ENCODE data around the gene CEP112.
"Not testable (repeated sequence)": the region's sequence is repeated elsewhere in the genome, so short reads cannot be mapped to it uniquely, and the experiment has no call there.

The CEP112 gene

GRCh38 chr17:66210208-66210574, 18.3 kb upstream of the CEP112 start:
- DNase-seq, result no peak

DNA sequence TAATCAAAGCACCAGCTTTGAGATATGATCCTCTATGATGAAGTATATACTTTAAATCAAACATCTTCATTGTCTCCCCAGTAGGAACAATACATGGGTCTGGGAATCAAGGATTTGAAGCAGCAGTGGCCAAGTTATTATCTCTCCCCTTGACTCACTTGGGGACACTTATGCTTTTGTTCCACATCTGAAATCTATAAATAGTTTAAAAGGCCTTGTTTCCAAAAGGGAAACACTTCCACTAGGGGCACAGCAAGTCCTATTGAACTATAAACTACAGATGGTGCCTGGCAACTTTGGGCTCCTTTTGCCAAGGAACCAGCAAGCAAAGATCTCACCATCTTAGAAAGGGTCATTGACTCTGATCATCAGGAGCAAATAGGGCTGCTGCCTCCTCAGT, 16.0 kb upstream of the CEP112 start:
- no peak for DNase-seq

GRCh38 chr17:66203274-66204015, 11.5 kb upstream of the CEP112 start:
- DNase-seq, result no peak

DNA sequence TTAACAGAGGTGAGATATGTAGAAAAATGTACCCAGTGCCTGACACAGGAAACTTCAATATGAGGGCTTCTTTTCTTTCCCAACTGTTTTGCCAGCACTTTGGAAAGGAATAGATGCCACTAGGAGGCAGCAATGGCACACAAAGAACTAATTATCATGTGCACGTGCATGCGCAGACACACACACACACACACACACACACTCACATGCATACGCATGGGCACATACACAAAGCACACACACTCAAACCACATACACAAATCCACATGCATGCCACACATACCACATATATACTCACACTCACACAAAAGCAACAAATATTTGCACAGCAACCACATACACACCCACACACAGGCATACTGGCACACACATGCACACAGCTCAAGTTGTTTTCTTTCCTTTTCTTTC, 8.8 kb upstream of the CEP112 start:
- DNase-seq, result no peak

DNA sequence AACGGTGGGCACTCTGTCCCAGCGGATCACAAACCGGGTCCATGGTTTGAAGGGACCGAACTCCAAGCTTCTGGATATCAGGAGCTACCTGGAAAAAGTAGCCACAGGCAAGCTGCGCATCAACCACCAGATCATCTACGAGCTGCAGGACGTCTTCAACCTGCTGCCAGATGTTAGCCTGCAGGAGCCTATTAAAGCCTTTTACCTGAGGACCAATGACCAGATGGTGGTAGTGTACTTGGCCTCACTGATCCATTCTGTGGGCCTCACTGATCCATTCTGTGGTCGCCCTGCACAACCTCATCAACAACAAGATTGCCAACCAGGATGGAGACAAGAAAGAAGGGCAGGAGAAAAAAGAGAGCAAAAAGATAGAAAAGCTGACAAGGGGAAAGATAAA, 6.3 kb upstream of the CEP112 start:
- no peak for DNase-seq

GRCh38 chr17:66192378-66192687, 400 bp upstream of the CEP112 start:
- no peak for DNase-seq

GRCh38 chr17:66190738-66191592, 968 bp downstream of the CEP112 start:
- no peak for DNase-seq

GRCh38 chr17:66187718-66188117, 4.2 kb downstream of the CEP112 start:
- DNase-seq, result no peak

DNA sequence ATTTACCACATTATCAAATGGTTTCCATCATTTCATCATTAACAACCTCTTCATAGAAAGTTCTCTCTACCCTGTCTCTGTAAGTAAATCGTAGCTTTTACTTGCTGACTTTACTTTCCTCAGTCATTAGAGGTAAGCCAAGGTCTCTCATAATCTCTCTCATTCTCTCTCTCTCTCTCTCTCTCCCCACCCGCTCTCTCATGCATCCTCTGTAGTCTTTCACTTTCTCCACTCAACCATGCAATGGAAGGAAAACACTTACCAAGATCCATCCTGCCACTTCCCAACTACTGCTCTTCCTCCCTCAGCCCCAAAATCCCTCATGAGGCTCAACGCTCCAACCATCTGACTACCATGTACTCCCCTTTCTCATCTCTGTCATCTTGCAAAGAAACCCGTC, 6.1 kb downstream of the CEP112 start:
- no peak for DNase-seq

GRCh38 chr17:66184392-66184791, 7.5 kb downstream of the CEP112 start:
- no peak for DNase-seq

- DNase-seq, result no peak
Measured at GRCh38 chr17:66183529-66183928, 8.4 kb downstream of the CEP112 start.

DNA sequence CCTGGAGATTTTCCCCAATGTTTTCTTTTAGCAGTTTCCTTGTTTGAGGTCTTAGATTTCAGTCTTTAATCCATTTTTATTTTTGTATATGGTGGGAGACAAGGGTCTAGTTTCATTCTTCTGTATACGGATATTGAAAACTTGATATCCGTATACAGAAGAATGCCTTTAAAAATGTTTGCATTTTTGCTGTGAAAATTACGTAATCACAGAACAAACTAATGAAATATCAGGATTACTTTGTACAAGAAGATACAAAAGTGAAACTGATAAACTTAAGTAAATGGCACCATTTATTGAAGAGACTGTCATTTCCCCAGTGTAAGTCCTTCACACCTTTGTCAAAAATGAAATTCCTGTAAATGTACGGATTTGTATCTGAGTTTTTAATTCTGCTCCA, 13.3 kb downstream of the CEP112 start:
- DNase-seq, result no peak

- DNase-seq, result no peak
Measured at GRCh38 chr17:66177048-66177447, 14.9 kb downstream of the CEP112 start.

- DNase-seq, result no peak
Measured at GRCh38 chr17:66175892-66176291, 16.0 kb downstream of the CEP112 start.

DNA sequence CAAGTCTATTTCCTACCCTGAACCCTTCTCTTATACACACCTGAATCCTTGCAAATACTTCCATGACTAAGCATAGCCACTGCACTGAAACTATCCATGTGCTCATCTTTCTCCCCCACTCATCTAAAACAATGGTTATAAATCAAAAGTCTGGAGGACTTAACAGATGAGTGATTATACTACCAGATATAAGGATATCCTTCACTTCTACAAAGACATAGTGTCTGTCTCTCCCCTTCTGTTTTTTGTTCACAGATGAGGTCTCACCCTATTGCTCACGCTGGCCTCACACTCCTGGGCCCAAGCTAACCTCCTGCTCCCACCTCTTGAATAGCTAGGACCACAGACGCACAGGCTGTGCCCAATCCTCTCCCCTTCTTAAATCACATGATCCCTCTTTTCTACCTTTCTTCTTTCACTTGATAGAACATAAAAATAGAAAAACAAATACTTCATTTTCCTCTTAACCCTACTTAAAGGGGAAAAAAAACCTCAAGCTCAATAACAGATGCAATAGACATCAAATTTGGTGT, 19.2 kb downstream of the CEP112 start:
- no peak for DNase-seq

GRCh38 chr17:66172144-66172543, 19.8 kb downstream of the CEP112 start:
- no peak for DNase-seq

GRCh38 chr17:66171692-66172091, 20.2 kb downstream of the CEP112 start:
- DNase-seq, result no peak

GRCh38 chr17:66171172-66171571, 20.8 kb downstream of the CEP112 start:
- no peak for DNase-seq

GRCh38 chr17:66169839-66170238, 22.1 kb downstream of the CEP112 start:
- DNase-seq, result no peak

- no peak for DNase-seq
Measured at GRCh38 chr17:66167189-66167815, 24.6 kb downstream of the CEP112 start.

DNA sequence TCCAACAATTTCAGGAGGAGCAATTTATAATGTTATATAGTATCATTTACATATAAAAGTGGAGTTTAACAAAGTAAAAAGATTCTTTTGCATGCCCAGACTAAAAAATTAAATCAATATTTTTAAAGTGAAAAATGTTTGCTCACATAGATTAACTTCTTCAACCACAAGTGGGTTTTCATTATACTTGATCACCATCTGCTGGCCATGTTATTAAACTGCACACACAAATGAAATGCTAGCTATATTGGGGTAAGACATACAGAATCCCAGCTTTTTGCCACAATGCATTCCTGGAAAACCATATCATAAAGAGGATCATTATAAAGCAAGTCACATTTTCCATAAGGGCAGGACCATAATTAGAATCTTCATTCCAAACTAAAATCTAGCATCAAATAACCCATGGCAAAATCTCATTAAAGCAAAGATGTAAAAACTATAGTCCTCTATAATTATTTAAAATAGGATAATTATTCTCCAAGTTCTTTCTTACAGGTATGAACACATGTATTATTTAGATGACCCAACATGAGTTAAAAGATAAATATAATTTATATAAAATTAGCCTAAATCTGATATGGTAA, 26.3 kb downstream of the CEP112 start:
- no peak for DNase-seq

- DNase-seq, result not testable (repeated sequence)
Measured at GRCh38 chr17:66155055-66155454, 36.9 kb downstream of the CEP112 start.

GRCh38 chr17:66152756-66153155, 39.2 kb downstream of the CEP112 start:
- no peak for DNase-seq

All from cortex of kidney (tissue), 1 donor.